Measurements from ENCODE around the gene ARSG.
A peak's percentile ranks its signal among the peaks of the same experiment; 100 is the strongest.

ARSG gene

DNA sequence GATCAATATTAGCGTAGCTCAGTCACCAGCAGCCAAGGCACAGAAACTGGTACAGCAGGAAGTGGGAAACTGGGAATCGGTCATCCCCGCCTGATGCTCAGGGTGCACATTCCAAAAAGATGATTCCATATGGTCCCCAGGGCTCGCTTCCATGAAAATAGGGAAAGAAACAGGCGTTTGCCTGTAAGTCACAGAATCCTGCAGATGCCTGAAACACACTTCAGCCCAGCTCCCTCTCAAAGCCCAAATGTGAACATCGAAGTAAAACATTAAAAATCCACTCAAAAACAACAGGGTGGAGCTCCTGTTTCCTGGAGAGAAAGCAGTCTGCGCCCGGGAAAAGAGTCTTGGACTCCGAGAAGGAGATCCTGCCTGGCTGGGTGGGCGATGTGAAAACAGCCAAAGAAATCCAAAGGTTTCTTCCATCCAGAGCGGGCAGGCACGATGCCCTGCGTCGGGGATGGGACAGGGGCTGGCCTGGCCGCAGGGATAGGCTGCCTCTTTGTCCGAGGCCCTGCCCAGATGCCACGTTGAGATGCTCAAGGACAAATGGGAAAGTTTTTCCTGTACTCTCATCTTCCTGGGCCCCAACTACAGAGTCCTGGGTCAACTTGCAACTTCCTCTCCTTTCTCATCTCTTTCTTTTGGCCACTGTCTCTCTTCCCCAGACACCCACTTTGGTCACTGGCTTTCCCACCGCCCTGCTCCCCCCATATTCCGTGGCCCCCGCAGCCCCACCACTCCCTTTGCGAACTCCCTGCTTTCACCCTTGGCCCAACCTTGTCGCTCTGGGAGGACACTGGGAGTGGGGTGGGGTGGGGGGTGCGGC is 165.3 kb downstream of the ARSG start:
- DNase-seq: no peak

DNA sequence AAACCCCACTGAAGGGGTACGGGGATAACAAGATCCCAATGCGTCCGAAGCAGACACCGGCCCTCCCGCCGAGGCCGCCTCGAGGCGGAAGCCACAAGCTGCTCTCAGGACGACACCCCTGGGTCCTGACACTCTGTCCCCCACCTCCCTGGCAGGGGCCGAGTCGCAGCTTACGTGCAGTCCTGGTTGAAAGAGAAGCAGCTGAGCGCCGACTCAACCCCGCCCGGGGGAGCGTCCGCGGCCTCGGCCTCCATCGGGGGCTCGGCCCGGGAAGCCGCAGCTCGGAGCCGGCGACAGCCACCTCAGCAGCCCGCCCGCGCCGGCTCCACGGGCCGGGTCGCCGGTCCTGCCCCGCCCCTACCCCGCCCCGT is 165.9 kb downstream of the ARSG start, which contains the start of gene WIPI1:
WIPI1 (minus strand) TSS at position 329 of the 371 bp plus-strand sequence; CDS start at position 254, 75 bp downstream.
- peak in 1 of 2 donors; percentile 80 for DNase-seq

DNA sequence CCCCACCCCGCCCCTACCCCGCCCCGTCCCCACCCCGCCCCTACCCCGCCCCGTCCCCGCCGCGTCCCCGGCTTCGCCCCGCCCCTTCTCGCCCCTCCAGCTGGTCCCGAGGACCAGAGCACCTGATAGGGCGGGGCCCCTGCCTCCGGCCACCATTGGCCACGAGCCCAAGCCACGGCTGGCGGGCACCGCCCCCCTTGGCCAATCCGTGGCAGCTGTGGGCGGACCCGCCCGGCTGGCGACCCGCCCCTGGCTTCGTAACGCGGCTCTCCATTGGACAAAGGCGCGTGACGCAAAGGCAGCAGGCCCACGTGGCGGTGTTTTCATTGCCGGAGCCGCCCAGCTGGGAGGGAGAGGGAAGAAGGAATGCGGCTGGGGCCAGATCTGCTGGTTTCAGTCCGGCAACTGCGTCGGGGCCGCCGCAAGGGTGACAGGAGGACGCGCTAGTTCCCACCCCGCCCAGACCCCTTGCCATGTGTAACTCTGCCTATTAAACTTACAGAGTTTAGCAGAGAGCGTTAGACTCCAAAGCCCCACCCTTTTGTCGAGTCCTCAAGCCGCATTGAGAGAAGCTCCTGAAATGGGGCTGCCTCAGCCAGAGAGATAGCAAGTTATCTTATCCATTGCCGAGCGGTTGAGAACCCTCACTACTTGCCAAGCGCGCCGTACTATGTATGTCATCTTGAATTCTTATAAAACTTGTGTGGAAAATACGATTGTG is 166.4 kb downstream of the ARSG start:
- peak; percentile 73 to 92 for DNase-seq

DNA sequence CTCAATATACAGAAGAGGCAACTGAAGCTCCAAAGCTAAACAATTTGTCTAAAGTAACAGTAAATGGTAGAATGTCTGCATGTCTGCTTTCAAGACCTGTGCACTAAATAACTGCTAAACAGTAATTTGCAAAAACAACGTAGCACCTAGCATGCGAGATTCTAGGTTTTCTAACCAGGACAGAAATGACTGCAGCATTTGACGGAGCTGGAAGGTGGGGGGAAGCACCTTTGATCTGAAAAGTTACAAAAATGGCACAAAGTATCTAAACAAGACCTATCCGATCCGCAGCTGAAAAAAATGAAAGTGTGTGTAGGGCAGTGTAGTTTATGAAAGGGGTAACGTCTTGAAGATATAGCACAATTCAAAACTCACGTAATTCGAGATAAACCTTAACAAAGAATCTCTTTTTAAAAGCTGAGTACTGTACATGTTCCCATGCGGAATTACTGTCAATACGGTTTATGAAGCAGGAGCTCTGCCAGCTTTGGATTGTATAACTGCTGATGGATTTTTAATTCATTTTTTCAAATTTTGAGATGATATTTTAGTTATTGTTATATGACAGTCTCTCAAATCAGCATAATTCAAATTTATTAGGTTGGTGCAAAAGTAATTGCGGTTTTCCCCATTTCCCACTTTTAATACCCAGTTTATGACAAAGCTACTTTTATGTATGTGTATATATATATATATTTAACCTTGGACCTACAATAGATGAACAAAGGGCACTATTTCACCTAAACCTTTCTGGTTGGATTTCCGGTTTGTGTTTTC is 167.2 kb downstream of the ARSG start:
- DNase-seq: no peak

DNA sequence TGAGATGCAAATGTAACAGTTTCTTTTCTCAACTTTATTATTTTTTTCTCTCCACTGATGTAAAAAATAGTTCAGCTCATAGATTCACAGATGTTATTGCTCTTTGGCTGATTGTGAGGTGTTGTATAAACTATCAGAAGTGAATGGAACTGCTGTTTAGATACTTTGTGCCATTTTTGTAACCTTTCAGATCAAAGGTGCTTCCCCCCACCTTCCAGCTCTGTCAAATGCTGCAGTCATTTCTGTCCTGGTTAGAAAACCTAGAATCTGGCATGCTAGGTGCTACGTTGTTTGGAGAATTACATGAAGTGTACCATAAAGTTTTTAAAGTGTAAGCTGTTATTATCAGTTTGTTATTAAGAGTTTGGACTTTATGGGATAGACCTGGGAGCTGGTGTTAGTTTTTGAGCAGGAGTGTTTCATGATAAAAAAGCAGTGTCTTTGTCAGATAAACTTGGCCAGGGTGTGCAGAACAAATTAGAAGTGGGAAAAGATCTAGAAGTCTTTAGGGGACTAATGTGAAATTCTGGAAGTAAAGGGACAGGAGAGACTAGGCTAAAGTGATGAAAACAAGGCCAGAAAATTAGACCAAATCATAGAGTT is 167.8 kb downstream of the ARSG start:
- no peak for DNase-seq

DNA sequence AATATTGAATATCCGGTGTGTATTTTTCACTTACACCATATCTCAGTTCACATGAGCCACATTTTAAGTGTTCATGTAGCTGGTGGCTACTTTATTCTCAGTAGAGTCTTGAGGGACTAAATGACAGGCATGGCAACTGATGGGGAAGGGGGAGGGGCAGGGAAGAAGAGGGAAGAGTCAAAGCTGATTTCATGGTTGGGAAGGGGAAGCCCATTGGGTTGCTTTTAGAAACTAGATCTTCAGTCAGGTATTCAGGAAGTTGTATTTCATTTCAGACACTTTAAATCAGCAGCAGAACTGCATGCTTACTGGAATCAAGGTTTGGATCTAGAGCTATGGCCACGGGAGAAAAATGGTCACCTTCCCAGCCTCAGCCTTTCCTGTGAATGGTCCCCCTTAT is 168.9 kb downstream of the ARSG start:
- no peak for DNase-seq

DNA sequence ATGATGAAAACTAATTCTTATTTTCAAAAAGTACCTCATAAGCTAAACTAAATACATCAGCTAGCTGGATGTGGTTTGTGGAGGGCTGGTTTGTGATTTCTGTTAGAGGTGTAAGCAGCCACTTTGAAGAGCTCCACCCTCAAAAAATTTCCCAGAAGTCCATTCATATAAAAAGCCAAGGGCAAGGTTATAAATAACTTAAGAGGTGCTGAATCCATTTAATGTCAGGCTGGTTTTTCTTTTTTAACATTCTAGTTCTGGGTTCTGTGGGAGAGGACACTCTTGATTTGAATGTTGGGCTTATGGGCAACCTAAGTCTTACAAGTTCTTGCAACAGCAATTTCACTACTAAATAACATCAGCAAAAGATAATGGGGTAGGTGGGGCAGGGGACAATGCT is 169.4 kb downstream of the ARSG start:
- no peak for DNase-seq

DNA sequence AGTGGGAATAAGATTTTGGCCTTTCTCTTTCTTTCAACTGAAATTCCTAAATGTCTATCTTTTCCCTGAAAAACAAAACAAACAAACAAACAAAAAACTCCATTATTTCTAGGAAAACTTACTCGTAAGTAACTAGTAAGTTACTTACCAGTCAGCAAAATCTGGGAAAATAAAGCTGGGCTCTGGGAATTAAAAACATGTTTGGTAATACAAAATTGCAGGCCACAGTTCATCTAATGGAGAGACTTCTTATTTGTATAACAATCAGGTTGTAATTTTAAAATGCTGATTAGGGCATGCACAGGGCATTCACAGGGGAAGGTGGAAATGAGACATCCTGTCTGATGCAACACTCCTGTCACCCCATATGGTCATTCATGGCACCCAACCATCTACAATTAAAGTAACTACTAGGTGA is 169.8 kb downstream of the ARSG start:
- no peak for DNase-seq

DNA sequence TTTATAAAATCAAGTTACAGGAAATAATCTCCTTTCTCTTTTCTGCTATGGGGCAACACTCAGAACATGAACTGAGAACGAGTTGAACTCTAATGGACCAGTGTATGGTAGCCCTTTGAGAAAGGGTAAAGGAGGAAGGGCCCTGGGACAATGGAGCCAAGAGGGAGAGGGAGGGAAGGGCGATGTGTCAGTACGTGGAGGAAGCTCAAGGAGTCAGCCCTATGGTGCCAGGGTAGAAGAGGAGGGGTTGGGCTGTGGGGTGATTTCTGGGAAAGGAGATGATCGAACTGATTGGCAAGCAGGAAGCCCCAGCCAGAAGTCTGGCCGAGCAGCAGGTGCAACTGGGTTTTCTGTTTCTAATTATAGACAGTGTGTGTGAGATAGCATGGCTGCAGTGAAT is 170.3 kb downstream of the ARSG start:
- no peak for DNase-seq

DNA sequence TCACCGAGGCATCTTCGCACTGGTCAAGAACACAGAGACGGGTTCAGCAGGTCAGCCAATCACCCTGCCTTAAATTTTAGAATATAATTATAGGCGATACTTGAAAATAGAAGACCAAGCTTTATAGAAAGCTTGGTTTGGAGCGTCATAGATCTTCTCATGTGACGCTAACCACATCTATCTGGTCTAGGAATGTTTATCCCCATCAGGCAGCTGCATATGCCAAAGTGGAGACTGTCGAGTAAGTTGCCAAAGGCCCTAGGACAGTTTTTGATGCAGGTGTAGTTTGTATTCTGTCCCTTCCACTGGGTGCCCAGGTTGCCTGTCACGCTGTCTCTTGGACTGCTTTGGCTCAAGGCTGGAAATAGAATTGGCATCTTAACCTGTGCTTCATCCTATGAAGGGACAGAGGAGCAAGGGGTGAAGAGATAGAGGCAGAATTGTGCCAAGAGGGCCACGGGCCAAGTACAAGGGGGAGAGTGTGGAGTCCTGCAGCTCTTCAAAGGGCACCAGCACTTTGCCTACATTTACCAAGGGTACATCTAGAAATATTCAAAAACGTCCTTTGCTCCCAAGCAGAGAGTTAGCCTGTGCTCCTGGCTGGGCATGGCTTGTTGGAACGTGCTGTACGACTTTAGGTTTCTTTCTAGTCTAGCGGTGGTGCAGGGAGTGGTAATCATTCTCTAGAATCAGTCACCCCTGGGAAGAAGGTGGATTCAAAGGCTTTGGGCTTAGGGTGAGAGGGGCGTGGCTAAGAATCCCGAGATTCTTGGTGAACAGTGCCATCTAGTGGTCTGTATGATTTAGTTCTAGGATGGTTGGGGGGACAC is 171.3 kb downstream of the ARSG start:
- peak in 1 of 2 donors; percentile 50 for DNase-seq

DNA sequence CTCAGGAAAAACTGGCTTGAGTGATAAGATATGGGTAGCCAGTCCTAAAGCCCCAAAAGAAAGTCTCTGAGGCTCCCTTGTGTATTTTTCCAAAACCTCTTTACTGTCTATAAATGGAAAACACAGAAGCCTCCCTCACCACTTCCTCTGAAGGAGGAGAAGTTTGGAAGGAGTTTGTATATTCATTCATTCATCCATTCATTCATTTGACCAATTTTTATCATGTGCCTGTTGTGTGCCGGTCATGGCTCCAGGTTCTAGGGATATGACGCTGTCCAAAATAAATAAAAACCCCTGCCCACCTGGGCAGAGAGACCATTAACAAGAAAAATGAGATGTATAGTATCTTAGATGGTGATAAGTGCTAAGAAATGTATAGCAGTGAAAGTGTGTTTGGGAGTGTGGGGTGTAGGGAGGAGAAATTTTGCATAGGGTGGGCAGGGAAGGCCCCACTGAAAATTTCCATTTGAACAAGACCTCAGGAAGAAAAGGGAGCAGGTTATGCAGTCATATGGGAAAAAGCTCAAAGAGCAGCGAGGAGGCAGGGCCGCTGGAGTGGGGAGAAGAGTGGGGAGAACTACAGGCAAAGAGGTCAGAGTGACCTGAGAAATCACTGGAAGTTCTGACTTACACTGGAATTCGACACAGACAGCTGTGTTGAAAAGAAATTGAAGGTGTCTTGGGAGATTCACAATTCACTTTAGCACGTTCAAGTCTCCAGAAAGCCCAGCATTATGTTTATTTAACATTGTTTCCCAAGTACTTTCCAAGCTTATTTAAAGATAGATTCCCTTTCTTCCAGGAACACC is 172.1 kb downstream of the ARSG start:
- no peak for DNase-seq

DNA sequence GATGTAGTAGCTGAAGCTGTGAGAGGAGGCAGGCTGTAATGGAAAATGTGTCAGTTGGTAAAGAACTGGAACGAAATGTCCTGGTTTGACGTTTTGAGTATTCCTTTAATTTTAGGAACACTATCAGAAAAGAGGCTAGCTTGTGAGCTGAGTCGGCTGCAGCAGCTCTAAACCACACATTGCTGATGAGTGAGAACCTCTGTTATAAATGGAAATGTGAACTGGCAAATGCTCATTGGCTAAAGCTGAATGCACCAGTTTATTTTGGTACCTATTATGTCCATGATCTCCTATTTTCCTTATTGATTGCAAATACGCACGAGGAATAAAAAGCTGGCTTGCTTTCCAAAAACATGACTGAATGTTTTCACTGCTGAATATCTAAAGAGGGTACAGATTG is 177.0 kb downstream of the ARSG start:
- no peak for DNase-seq

DNA sequence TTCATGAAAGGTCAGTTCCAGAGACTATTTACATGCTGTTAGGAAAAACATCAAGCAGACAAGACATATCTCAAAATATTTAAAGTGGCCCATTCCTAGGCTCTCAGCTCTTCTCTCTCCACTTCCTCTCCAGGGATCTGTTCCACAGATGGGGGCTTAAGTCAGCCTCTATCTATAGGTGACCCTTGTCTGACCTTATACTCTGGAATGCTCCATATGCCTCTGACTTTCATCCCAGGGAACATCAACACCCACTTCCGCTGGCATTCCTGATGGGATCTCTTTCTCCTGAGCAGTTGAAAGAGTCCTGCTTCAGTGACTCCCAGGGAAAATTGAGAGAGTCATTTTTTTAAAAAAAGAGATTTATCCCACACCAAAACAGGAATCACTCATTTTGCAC is 177.5 kb downstream of the ARSG start:
- no peak for DNase-seq
